Activated CD8-positive, alpha-beta memory T cell treated with anti-CD3 and anti-CD28 coated beads for 4 hours (primary cell): ENCODE data around the gene ARHGEF10L.

Experiments
- DNase-seq, 2 donors: peaks; one replicate each; pipeline ENCODE4 v3.0.0-alpha.2; 2020; ENCODE audit warnings: low read depth in 2 of 2

ARHGEF10L gene

GRCh38 chr1:17711577-17711910 lies 172.0 kb downstream of the ARHGEF10L start:
- no peak for DNase-seq

- DNase-seq: no peak
Measured at GRCh38 chr1:17711941-17712340, 172.4 kb downstream of the ARHGEF10L start.

- DNase-seq: no peak
Measured at GRCh38 chr1:17713993-17714392, 174.5 kb downstream of the ARHGEF10L start.

- DNase-seq: no peak
Measured at GRCh38 chr1:17717594-17718535, 178.4 kb downstream of the ARHGEF10L start.

GRCh38 chr1:17719874-17720273 lies 180.4 kb downstream of the ARHGEF10L start:
- DNase-seq: no peak

- DNase-seq: no peak
Measured at GRCh38 chr1:17721444-17721843, 181.9 kb downstream of the ARHGEF10L start.

- DNase-seq: no peak
Measured at GRCh38 chr1:17723684-17724083, 184.2 kb downstream of the ARHGEF10L start.

- DNase-seq: no peak
Measured at GRCh38 chr1:17724150-17724549, 184.7 kb downstream of the ARHGEF10L start.

- DNase-seq: no peak
Measured at GRCh38 chr1:17725084-17725719, 185.7 kb downstream of the ARHGEF10L start.

- no peak for DNase-seq
Measured at GRCh38 chr1:17725811-17726582, 186.5 kb downstream of the ARHGEF10L start.

GRCh38 chr1:17728123-17728712 lies 188.7 kb downstream of the ARHGEF10L start:
- DNase-seq: no peak

GRCh38 chr1:17729248-17729647 lies 189.8 kb downstream of the ARHGEF10L start:
- DNase-seq: no peak

- no peak for DNase-seq
Measured at GRCh38 chr1:17729909-17730308, 190.4 kb downstream of the ARHGEF10L start.

GRCh38 chr1:17731460-17731859 lies 192.0 kb downstream of the ARHGEF10L start:
- DNase-seq: no peak

GRCh38 chr1:17732475-17732874 lies 193.0 kb downstream of the ARHGEF10L start:
- no peak for DNase-seq

GRCh38 chr1:17733661-17734060 lies 194.2 kb downstream of the ARHGEF10L start:
- no peak for DNase-seq

- DNase-seq: no peak
Measured at GRCh38 chr1:17734609-17735008, 195.1 kb downstream of the ARHGEF10L start.

GRCh38 chr1:17735348-17735747 lies 195.8 kb downstream of the ARHGEF10L start:
- DNase-seq: no peak

GRCh38 chr1:17735793-17736192 lies 196.3 kb downstream of the ARHGEF10L start:
- DNase-seq: no peak

GRCh38 chr1:17736625-17737024 lies 197.1 kb downstream of the ARHGEF10L start:
- no peak for DNase-seq

GRCh38 chr1:17739050-17739449 lies 199.6 kb downstream of the ARHGEF10L start:
- no peak for DNase-seq

- DNase-seq: no peak
Measured at GRCh38 chr1:17741052-17741451, 201.6 kb downstream of the ARHGEF10L start.
